ENCODE measurements around the gene CDCP1. TPM values are rescaled to one million over a fixed set of nuclear protein-coding genes. Genes with fewer than 3 reads are reported as not detected.
A peak's percentile ranks its signal among the peaks of the same experiment; 100 is the strongest.

The CDCP1 gene
- total RNA-seq, 1 experiment from 2014 or later, result 180 TPM

- CTCF ChIA-PET, result interaction anchor here (0.6 to 1.4 kb wide), 2 partner anchors 46 to 632 kb away, joined by 3 read pairs; no protein-coding TSS in a partner anchor
Observed at GRCh38 chr3:45164056-45164455, 17.9 kb upstream of the CDCP1 start.

GRCh38 chr3:45163481-45163880, 17.3 kb upstream of the CDCP1 start:
- Mint-ChIP-seq H3K4me3 (ENCODE audit: unreplicated experiment) (no peak overlapping the region), H3K9me3 (ENCODE audit: unreplicated experiment) (no peaks in the 10 kb centered on the region), H3K36me3 (ENCODE audit: insufficient read depth, unreplicated experiment) (no peaks in the 10 kb centered on the region), H3K4me1 (ENCODE audit: insufficient read depth, unreplicated experiment) (peaks cover 21% of the 10 kb centered on the region), H3K27me3 (ENCODE audit: insufficient read depth, unreplicated experiment) (no peaks in the 10 kb centered on the region), H3K27ac (ENCODE audit: low read depth, unreplicated experiment) (no peak overlapping the region)
- TF ChIP-seq CTCF (IDR thresholded peaks at IDR 0.05; ENCODE audit: unreplicated experiment), result no peak
- BruUV-seq (replicated peaks), result no TSS peak
- intact Hi-C loops (cut with micrococcal nuclease), result no loop called here
- DNase-seq (ENCODE audit: unreplicated experiment), result no peak
- POLR2A ChIA-PET, result no interaction called here
- CTCF ChIA-PET, result interaction anchor here (1.4 kb wide), 1 partner anchor 46 kb away, joined by 3 read pairs; no protein-coding TSS in a partner anchor

More at GRCh38 chr3:45164056-45164455, 17.9 kb upstream of the CDCP1 start:
- no TSS peak for BruUV-seq (replicated peaks)
- no peak for DNase-seq (ENCODE audit: unreplicated experiment)
- no peak for TF ChIP-seq CTCF (IDR thresholded peaks at IDR 0.05; ENCODE audit: unreplicated experiment)
- no peak overlapping the region for H3K27ac Mint-ChIP-seq (ENCODE audit: low read depth, unreplicated experiment)
- H3K4me1 Mint-ChIP-seq (ENCODE audit: insufficient read depth, unreplicated experiment), result peaks cover 21% of the 10 kb centered on the region
- no peak overlapping the region for H3K4me3 Mint-ChIP-seq (ENCODE audit: unreplicated experiment)
- no peaks in the 10 kb centered on the region for H3K36me3 Mint-ChIP-seq (ENCODE audit: insufficient read depth, unreplicated experiment)
- intact Hi-C loops (cut with micrococcal nuclease), result no loop called here
- H3K27me3 Mint-ChIP-seq (ENCODE audit: insufficient read depth, unreplicated experiment), result no peaks in the 10 kb centered on the region
- no peaks in the 10 kb centered on the region for H3K9me3 Mint-ChIP-seq (ENCODE audit: unreplicated experiment)
- POLR2A ChIA-PET, result no interaction called here

- intact Hi-C loops (cut with micrococcal nuclease), result no loop called here
- H3K27ac Mint-ChIP-seq (ENCODE audit: low read depth, unreplicated experiment), result peak overlapping the region; percentile 63
- CTCF ChIA-PET, result interaction anchor here (0.5 to 2.5 kb wide), 9 partner anchors 9 to 153 kb away, joined by 3 to 11 read pairs (median 5); partner anchors contain the start of gene CDCP1
- H3K4me3 Mint-ChIP-seq (ENCODE audit: unreplicated experiment), result no peak overlapping the region
- H3K36me3 Mint-ChIP-seq (ENCODE audit: insufficient read depth, unreplicated experiment), result no peaks in the 10 kb centered on the region
- TF ChIP-seq CTCF (IDR thresholded peaks at IDR 0.05; ENCODE audit: unreplicated experiment), result no peak
- peaks cover 12% of the 10 kb centered on the region for H3K4me1 Mint-ChIP-seq (ENCODE audit: insufficient read depth, unreplicated experiment)
- BruUV-seq (replicated peaks), result no TSS peak
- POLR2A ChIA-PET, result interaction anchor here (0.6 to 2.4 kb wide), 16 partner anchors 10 to 279 kb away, joined by 3 to 41 read pairs (median 6); partner anchors contain the start of gene CDCP1
- peak; percentile 75 for DNase-seq (ENCODE audit: unreplicated experiment)
- no peaks in the 10 kb centered on the region for H3K27me3 Mint-ChIP-seq (ENCODE audit: insufficient read depth, unreplicated experiment)
- H3K9me3 Mint-ChIP-seq (ENCODE audit: unreplicated experiment), result peaks cover 6% of the 10 kb centered on the region
Observed at GRCh38 chr3:45154641-45155147, 8.5 kb upstream of the CDCP1 start.

GRCh38 chr3:45153658-45154437, 7.7 kb upstream of the CDCP1 start:
- H3K36me3 Mint-ChIP-seq (ENCODE audit: insufficient read depth, unreplicated experiment), result no peaks in the 10 kb centered on the region
- H3K9me3 Mint-ChIP-seq (ENCODE audit: unreplicated experiment), result peaks cover 8% of the 10 kb centered on the region
- no peak for DNase-seq (ENCODE audit: unreplicated experiment)
- intact Hi-C loops (cut with micrococcal nuclease), result no loop called here
- CTCF ChIA-PET, result interaction anchor here (1.0 to 2.5 kb wide), 8 partner anchors 8 to 113 kb away, joined by 3 to 11 read pairs (median 6); partner anchors contain the start of gene CDCP1
- H3K4me1 Mint-ChIP-seq (ENCODE audit: insufficient read depth, unreplicated experiment), result peaks cover 12% of the 10 kb centered on the region
- no peak overlapping the region for H3K27ac Mint-ChIP-seq (ENCODE audit: low read depth, unreplicated experiment)
- no peaks in the 10 kb centered on the region for H3K27me3 Mint-ChIP-seq (ENCODE audit: insufficient read depth, unreplicated experiment)
- no peak for TF ChIP-seq CTCF (IDR thresholded peaks at IDR 0.05; ENCODE audit: unreplicated experiment)
- BruUV-seq (replicated peaks), result no TSS peak
- POLR2A ChIA-PET, result interaction anchor here (1.3 to 2.4 kb wide), 9 partner anchors 9 to 99 kb away, joined by 5 to 41 read pairs (median 11); partner anchors contain the start of gene CDCP1
- no peak overlapping the region for H3K4me3 Mint-ChIP-seq (ENCODE audit: unreplicated experiment)

All from MCF 10A (cell line).